HG02840 (cell line): Measurements from ENCODE around the gene DNAAF8.

Source experiments
- ATAC-seq: cut with Tn5 transposase; IDR thresholded peaks from one replicate; pipeline ENCODE4 v1.9.1; 2021; ENCODE audit warnings: mild to moderate bottlenecking, moderate library complexity, moderate number of reproducible peaks; ENCODE audit not compliant: unreplicated experiment, low FRiP score

The DNAAF8 gene

GRCh38 chr16:4797805-4798252, 63.5 kb downstream of the DNAAF8 start:
- ATAC-seq = no peak

- ATAC-seq = no peak
Observed at GRCh38 chr16:4798456-4798855, 64.1 kb downstream of the DNAAF8 start.
